H1 (cell line): Measurements from ENCODE around the gene CCL17. TPM values are rescaled to one million over a fixed set of nuclear protein-coding genes. Genes with fewer than 3 reads are reported as not detected.
A peak's percentile ranks its signal among the peaks of the same experiment; 100 is the strongest.

Experiments
- CTCF ChIA-PET: fragments of 300-600 bp; sonication (Branson Sonifier 250); formaldehyde crosslinking; loops from one replicate; lab custom pipeline; 2021; ENCODE audit not compliant: partially characterized antibody; lab: Charles Lee
- POLR2A ChIA-PET: fragments of 300-600 bp; sonication (Branson Sonifier 250); formaldehyde crosslinking; loops from one replicate; lab custom pipeline; 2021; ENCODE audit warnings: inconsistent platforms; ENCODE audit not compliant: partially characterized antibody; lab: Charles Lee
- DNase-seq, 2 experiments: peaks; one replicate each; pipeline versions ENCODE4 v3.0.0 to v3.0.0-alpha.2; 2010 to 2022; ENCODE audit warnings: low spot score in 2 of 2, low read depth in 1 of 2, mixed read lengths in 1 of 2
- FAIRE-seq: peaks from 2 replicates; lab custom pipeline; 2011; peaks lifted over from hg19 to GRCh38; lab: Jason Lieb, UNC
- H2AFZ ChIP-seq: 2 replicates; pipeline ENCODE4 v1.8.1; 2012; ENCODE audit warnings: low read length, inconsistent platforms
- H2AK5ac ChIP-seq: 2 replicates; pipeline ENCODE4 v1.6.1; 2013; ENCODE audit warnings: low read depth, low read length
- H2BK120ac ChIP-seq: replicated peaks from 2 replicates; pipeline ENCODE3; 2013; ENCODE audit warnings: low read depth, low read length, inconsistent platforms
- H2BK12ac ChIP-seq: 2 replicates; pipeline ENCODE4 v1.6.1; 2013; ENCODE audit warnings: low read depth, low read length
- H2BK15ac ChIP-seq: 2 replicates; pipeline ENCODE4 v1.6.1; 2013; ENCODE audit warnings: low read length
- H2BK20ac ChIP-seq: 2 replicates; pipeline ENCODE4 v1.6.1; 2013; ENCODE audit warnings: low read length
- H2BK5ac ChIP-seq: 2 replicates; pipeline ENCODE4 v1.6.1; 2013; ENCODE audit warnings: low read depth, low read length
- H3K14ac ChIP-seq: 2 replicates; pipeline ENCODE4 v1.6.1; 2013; ENCODE audit warnings: inconsistent platforms; ENCODE audit not compliant: insufficient read length
- H3K18ac ChIP-seq: 2 replicates; pipeline ENCODE4 v1.6.1; 2013; ENCODE audit warnings: low read length; ENCODE audit errors: extremely low read depth
- H3K23ac ChIP-seq: 2 replicates; pipeline ENCODE4 v1.6.1; 2013; ENCODE audit warnings: inconsistent platforms; ENCODE audit not compliant: insufficient read length
- H3K23me2 ChIP-seq: 2 replicates; pipeline ENCODE4 v1.6.1; 2013; ENCODE audit warnings: low read depth, low read length
- H3K27ac ChIP-seq: 2 replicates; pipeline ENCODE4 v1.6.1; 2011; ENCODE audit warnings: low read depth, low read length, inconsistent platforms
- H3K27me3 ChIP-seq, 4 experiments: replicated peaks in 1 of 4; 1 replicate in 1 of 4; 2 replicates in 3 of 4; pipeline versions ENCODE4 v1.6.1 to v1.8.1; 2011 to 2013; ENCODE audit warnings: low read length in 3 of 4, mild to moderate bottlenecking in 3 of 4, inconsistent platforms in 2 of 4, mixed read lengths in 2 of 4, moderate library complexity in 1 of 4; ENCODE audit not compliant: control insufficient read depth in 3 of 4, insufficient read depth in 3 of 4; ENCODE audit errors: extremely low read depth in 1 of 4
- H3K36me3 ChIP-seq, 4 experiments: 2 replicates each; pipeline versions ENCODE4 v1.6.1 to v1.8.1; 2011 to 2013; ENCODE audit warnings: mild to moderate bottlenecking in 4 of 4, low read length in 3 of 4, moderate library complexity in 2 of 4, control low read depth in 1 of 4, inconsistent platforms in 1 of 4; ENCODE audit not compliant: insufficient read depth in 4 of 4, control insufficient read depth in 2 of 4
- H3K4ac ChIP-seq: replicated peaks from 2 replicates; pipeline ENCODE3; 2013; ENCODE audit warnings: low read length, low read depth, mixed read lengths, inconsistent platforms; ENCODE audit not compliant: insufficient read length
- H3K4me1 ChIP-seq, 4 experiments: replicated peaks in 1 of 4; 1 replicate in 1 of 4; 2 replicates in 3 of 4; pipeline versions ENCODE4 v1.6.1 to v1.8.1; 2011 to 2013; ENCODE audit warnings: low read length in 3 of 4, inconsistent platforms in 2 of 4, mixed read lengths in 1 of 4; ENCODE audit not compliant: insufficient read depth in 4 of 4, control insufficient read depth in 3 of 4
- H3K4me2 ChIP-seq, 2 experiments: 2 replicates each; pipeline versions ENCODE4 v1.6.1 to v1.8.1; 2011 to 2013; ENCODE audit warnings: low read depth in 2 of 2, low read length in 2 of 2, control low read depth in 1 of 2, inconsistent platforms in 1 of 2, mild to moderate bottlenecking in 1 of 2; ENCODE audit not compliant: insufficient read depth in 1 of 2
- H3K4me3 ChIP-seq, 4 experiments: fragments of 200-600, 300-600 bp in 1 of 4; sonication (generic), shearing (Covaris generic), sonication (Bioruptor Twin) in 1 of 4; 2 replicates each; pipeline versions ENCODE4 v1.5.1 to v1.8.1; 2011 to 2016; ENCODE audit warnings: low read length in 4 of 4, low read depth in 3 of 4, control low read depth in 2 of 4, inconsistent platforms in 2 of 4, mild to moderate bottlenecking in 2 of 4, mixed read lengths in 1 of 4, moderate library complexity in 1 of 4; ENCODE audit not compliant: insufficient read depth in 2 of 4; ENCODE audit errors: extremely low read depth in 1 of 4
- H3K56ac ChIP-seq: replicated peaks from 2 replicates; pipeline ENCODE3; 2013; ENCODE audit warnings: low read depth, mild to moderate bottlenecking, mixed read lengths, low read length, inconsistent platforms; ENCODE audit not compliant: insufficient read length
- H3K79me1 ChIP-seq: 2 replicates; pipeline ENCODE4 v1.6.1; 2013; ENCODE audit warnings: low read depth, low read length, control low read depth
- H3K79me2 ChIP-seq, 2 experiments: 2 replicates each; pipeline versions ENCODE4 v1.6.1 to v1.8.1; 2012 to 2013; ENCODE audit warnings: low read length in 2 of 2, mild to moderate bottlenecking in 2 of 2, inconsistent platforms in 1 of 2; ENCODE audit not compliant: insufficient read depth in 2 of 2, control insufficient read depth in 1 of 2
- H3K9ac ChIP-seq, 4 experiments: replicated peaks in 1 of 4; 1 replicate in 1 of 4; 2 replicates in 3 of 4; pipeline versions ENCODE4 v1.6.1 to v1.8.1; 2011 to 2013; ENCODE audit warnings: low read depth in 3 of 4, low read length in 3 of 4, control low read depth in 2 of 4, mild to moderate bottlenecking in 2 of 4, moderate library complexity in 2 of 4, inconsistent platforms in 1 of 4; ENCODE audit errors: extremely low read depth in 1 of 4
- H3K9me3 ChIP-seq, 2 experiments: 2 replicates each; pipeline versions ENCODE4 v1.6.1 to v1.8.1; 2012 to 2013; ENCODE audit warnings: mild to moderate bottlenecking in 2 of 2, moderate library complexity in 2 of 2, control low read depth in 1 of 2, inconsistent platforms in 1 of 2, low read depth in 1 of 2, low read length in 1 of 2, mixed read lengths in 1 of 2; ENCODE audit not compliant: insufficient read depth in 2 of 2
- H4K20me1 ChIP-seq, 2 experiments: replicated peaks in 1 of 2; 2 replicates each; pipeline versions ENCODE3 to v1.8.1; 2011 to 2013; ENCODE audit warnings: inconsistent platforms in 2 of 2, low read length in 2 of 2, mild to moderate bottlenecking in 1 of 2; ENCODE audit not compliant: insufficient read depth in 2 of 2, control insufficient read depth in 1 of 2
- H4K5ac ChIP-seq: 2 replicates; pipeline ENCODE4 v1.6.1; 2013; ENCODE audit warnings: low read length, low read depth, mixed read lengths, inconsistent platforms; ENCODE audit not compliant: insufficient read length
- H4K8ac ChIP-seq: 2 replicates; pipeline ENCODE4 v1.8.0; 2013; ENCODE audit warnings: mild to moderate bottlenecking, moderate library complexity, low read length, inconsistent platforms; ENCODE audit not compliant: insufficient read depth; ENCODE audit errors: extremely low read depth
- H4K91ac ChIP-seq: replicated peaks from 2 replicates; pipeline ENCODE3; 2013; ENCODE audit warnings: low read length, mixed read lengths, inconsistent platforms; ENCODE audit not compliant: insufficient read length
- CTCF ChIP-seq, 3 experiments: IDR thresholded peaks; 1 replicate in 2 of 3; 2 replicates in 1 of 3; pipeline versions ENCODE4 v1.5.1 to v1.6.1; 2011; ENCODE audit warnings: low read length in 3 of 3, mild to moderate bottlenecking in 3 of 3, inconsistent platforms in 2 of 3, low read depth in 1 of 3, moderate library complexity in 1 of 3; ENCODE audit not compliant: insufficient read depth in 1 of 3; ENCODE audit errors: control extremely low read depth in 1 of 3
- GTF2F1 ChIP-seq: IDR thresholded peaks from 2 replicates; pipeline ENCODE4 v1.6.1; 2012; ENCODE audit warnings: low read depth, low read length, improper control_type of control experiment, borderline replicate concordance
- RAD21 ChIP-seq, 2 experiments: IDR thresholded peaks in 1 of 2; conservative IDR thresholded peaks in 1 of 2; 2 replicates each; pipeline ENCODE4 v1.6.1; 2011; ENCODE audit warnings: low read depth in 2 of 2, low read length in 2 of 2, improper control_type of control experiment in 1 of 2, inconsistent platforms in 1 of 2, mild to moderate bottlenecking in 1 of 2, moderate library complexity in 1 of 2
- RFX5 ChIP-seq: IDR thresholded peaks from 2 replicates; pipeline ENCODE4 v1.6.1; 2011; ENCODE audit warnings: low read depth, low read length, improper control_type of control experiment, borderline replicate concordance
- WGBS, 2 experiments: shearing (Covaris generic) in 1 of 2; methylation state at CpG; one replicate each; pipeline versions ENCODE4 v1.1.6 to v1.1.7; 2013 to 2015; ENCODE audit warnings: low lambda C conversion rate in 2 of 2, mixed read lengths in 2 of 2, inconsistent platforms in 1 of 2, low coverage in 1 of 2, missing lambda C conversion rate in 1 of 2; ENCODE audit not compliant: insufficient replicate concordance in 2 of 2, insufficient coverage in 1 of 2, insufficient read length in 1 of 2; ENCODE audit errors: extremely low coverage in 1 of 2, missing lambda C conversion rate in 1 of 2; 5-methylcytosine and 5-hydroxymethylcytosine counted together
- polyA plus RNA-seq, 7 experiments: library from polyadenylated mRNA; depleted of rRNA in 3 of 7; stranded (reverse) in 5 of 7; unstranded in 2 of 7; fragments of >200 nt in 5 of 7; fragments of 200-250 nt in 2 of 7; gene quantifications; 1 replicate in 5 of 7; 2 replicates in 1 of 7; 4 replicates in 1 of 7; pipeline versions ENCODE4 v1.2.1 to v1.2.3, GENCODE V29; 2011 to 2013; ENCODE audit warnings: missing spikeins in 2 of 7, mixed read lengths in 2 of 7
- total RNA-seq: library from RNA; stranded (reverse); fragmentation: NEBNext Ultra II Directional; extraction: Animal tissue kit (Norgen Biotek cat#: 25700); gene quantifications from 2 replicates; pipeline ENCODE4 v1.2.1, GENCODE V29; 2021

The CCL17 gene
- total and polyA plus RNA-seq, 2 of the 8 experiments (the other 6 are each of a cell fraction or from before 2014, with no cell fraction given): not detected

GRCh38 chr16:57422026-57422944, 17.7 kb downstream of the CCL17 start:
- no peak overlapping the region for H3K4me2 ChIP-seq
- CTCF ChIA-PET: interaction anchor here (0.6 to 19.2 kb wide), 27 partner anchors 9 to 219 kb away, joined by 3 to 513 read pairs (median 3); partner anchors contain the start of gene POLR2C
- H3K79me2 ChIP-seq: no peaks in the 10 kb centered on the region
- H2BK120ac ChIP-seq: no peak overlapping the region
- H3K9me3 ChIP-seq: no peaks in the 10 kb centered on the region
- no peak overlapping the region for H3K23ac ChIP-seq
- H4K91ac ChIP-seq: no peak overlapping the region
- no peak overlapping the region for H3K4me3 ChIP-seq
- no peak overlapping the region for H3K56ac ChIP-seq
- H3K4ac ChIP-seq: no peak overlapping the region
- H2BK12ac ChIP-seq: no peak overlapping the region
- no peaks in the 10 kb centered on the region for H3K79me1 ChIP-seq
- H3K4me1 ChIP-seq: peaks cover 0 to 5% (median 1%) of the 10 kb centered on the region in 4 experiments; a peak in 3 of 7 replicates
- no peak overlapping the region; the same call in 1 of the 2 replicates for H3K18ac ChIP-seq
- H3K9ac ChIP-seq: no peak overlapping the region
- H2BK5ac ChIP-seq: no peak overlapping the region
- TF ChIP-seq GTF2F1 (no peak), RAD21 (IDR thresholded peaks at IDR 0.05 in 1 of 2, conservative IDR thresholded peaks at IDR 0.05 in 1 of 2; ENCODE audit: low read depth in 2 of 2, low read length in 2 of 2) (peak; percentile 71 to 77), RFX5 (no peak), CTCF (IDR thresholded peaks at IDR 0.05; ENCODE audit: control extremely low read depth in 1 of 3, insufficient read depth in 1 of 3, low read depth in 1 of 3, low read length in 3 of 3) (peak; percentile 56 to 73 (median 61))
- TF ChIP-seq, all 59 proteins: peak for 2
- Histone ChIP-seq H3K23me2 (no peaks in the 10 kb centered on the region), H4K20me1 (peaks cover 0 to 2% of the 10 kb centered on the region in 2 experiments), H4K5ac (no peak overlapping the region), H2AFZ (no peak overlapping the region), H4K8ac (no peak overlapping the region), H2BK20ac (no peak overlapping the region), H2BK15ac (no peak overlapping the region), H3K27ac (no peak overlapping the region), H3K14ac (no peak overlapping the region), H3K36me3 (peaks cover 0 to 2% (median 1%) of the 10 kb centered on the region in 4 experiments; a peak in 2 of 8 replicates), H3K27me3 (no peaks in the 10 kb centered on the region), H2AK5ac (no peak overlapping the region)
- DNase-seq (peak in 1 of 2 experiments; percentile 60), FAIRE-seq (no peak)
- POLR2A ChIA-PET: interaction anchor here (0.9 to 1.6 kb wide), 4 partner anchors 11 to 236 kb away, joined by 4 to 6 read pairs (median 5); partner anchors contain the start of genes CIAPIN1, COQ9, PSME3IP1 and RSPRY1
- WGBS, 2 experiments: 65% methylated on average over 10 of the region's 10 CpGs; no CpG with 5 or more reads in 1 of the 2 experiments
